AG09309 (cell line): ENCODE results near the gene NFAT5.
"Not testable (repeated sequence)": the region's sequence is repeated elsewhere in the genome, so short reads cannot be mapped to it uniquely, and the experiment has no call there.

Source experiments
- DNase-seq: peaks from one replicate; pipeline ENCODE4 v3.0.0-alpha.2; 2010; ENCODE audit warnings: low read depth
- H3K4me3 ChIP-seq: 2 replicates; pipeline ENCODE4 v1.5.1; 2011; ENCODE audit warnings: mild to moderate bottlenecking, low read depth, low read length, moderate library complexity; ENCODE audit not compliant: control insufficient read depth
- TF ChIP-seq, protein P1 (sequence below): IDR thresholded peaks from 2 replicates; pipeline ENCODE4 v1.5.1; 2011; ENCODE audit warnings: mild to moderate bottlenecking, low read depth, low read length, inconsistent platforms; ENCODE audit not compliant: insufficient read depth, control insufficient read depth; ENCODE audit errors: missing control alignments

The NFAT5 gene

DNA sequence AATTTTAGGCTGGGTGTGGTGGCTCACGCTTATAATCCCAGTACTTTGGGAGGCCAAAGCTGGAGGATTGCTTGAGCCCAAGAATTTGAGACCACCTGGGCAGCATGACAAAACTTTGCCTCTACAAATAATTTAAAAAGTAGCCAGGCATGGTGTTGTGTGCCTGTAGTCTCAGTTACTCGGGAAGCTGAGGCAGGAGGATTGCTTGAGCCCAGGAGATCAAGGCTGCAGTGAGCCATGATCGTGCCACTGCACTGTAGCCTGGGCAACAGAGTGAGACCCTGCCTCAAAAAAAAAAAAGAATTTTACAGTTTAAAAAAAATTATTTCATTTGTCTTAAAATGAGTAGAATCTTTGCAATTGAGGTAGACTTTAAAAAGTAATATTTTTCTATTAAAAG is 78.2 kb downstream of the NFAT5 start:
- not testable (repeated sequence) for H3K4me3 ChIP-seq, DNase-seq

GRCh38 chr16:69644790-69645189 is 79.0 kb downstream of the NFAT5 start:
- DNase-seq = no peak
- TF ChIP-seq, protein P1, sequence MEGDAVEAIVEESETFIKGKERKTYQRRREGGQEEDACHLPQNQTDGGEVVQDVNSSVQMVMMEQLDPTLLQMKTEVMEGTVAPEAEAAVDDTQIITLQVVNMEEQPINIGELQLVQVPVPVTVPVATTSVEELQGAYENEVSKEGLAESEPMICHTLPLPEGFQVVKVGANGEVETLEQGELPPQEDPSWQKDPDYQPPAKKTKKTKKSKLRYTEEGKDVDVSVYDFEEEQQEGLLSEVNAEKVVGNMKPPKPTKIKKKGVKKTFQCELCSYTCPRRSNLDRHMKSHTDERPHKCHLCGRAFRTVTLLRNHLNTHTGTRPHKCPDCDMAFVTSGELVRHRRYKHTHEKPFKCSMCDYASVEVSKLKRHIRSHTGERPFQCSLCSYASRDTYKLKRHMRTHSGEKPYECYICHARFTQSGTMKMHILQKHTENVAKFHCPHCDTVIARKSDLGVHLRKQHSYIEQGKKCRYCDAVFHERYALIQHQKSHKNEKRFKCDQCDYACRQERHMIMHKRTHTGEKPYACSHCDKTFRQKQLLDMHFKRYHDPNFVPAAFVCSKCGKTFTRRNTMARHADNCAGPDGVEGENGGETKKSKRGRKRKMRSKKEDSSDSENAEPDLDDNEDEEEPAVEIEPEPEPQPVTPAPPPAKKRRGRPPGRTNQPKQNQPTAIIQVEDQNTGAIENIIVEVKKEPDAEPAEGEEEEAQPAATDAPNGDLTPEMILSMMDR = no peak
- no peak overlapping the region for H3K4me3 ChIP-seq

- H3K4me3 ChIP-seq = no peak overlapping the region
- no peak for DNase-seq
Measured at GRCh38 chr16:69647020-69647419, 81.3 kb downstream of the NFAT5 start.

GRCh38 chr16:69651217-69651616 is 85.5 kb downstream of the NFAT5 start:
- DNase-seq = no peak
- TF ChIP-seq, protein P1 = no peak
- H3K4me3 ChIP-seq = no peak overlapping the region

More at GRCh38 chr16:69647020-69647419, 81.3 kb downstream of the NFAT5 start:
- TF ChIP-seq, protein P1 = no peak

GRCh38 chr16:69654280-69654931 is 88.6 kb downstream of the NFAT5 start:
- TF ChIP-seq, protein P1 = no peak
- no peak for DNase-seq
- no peak overlapping the region for H3K4me3 ChIP-seq

DNA sequence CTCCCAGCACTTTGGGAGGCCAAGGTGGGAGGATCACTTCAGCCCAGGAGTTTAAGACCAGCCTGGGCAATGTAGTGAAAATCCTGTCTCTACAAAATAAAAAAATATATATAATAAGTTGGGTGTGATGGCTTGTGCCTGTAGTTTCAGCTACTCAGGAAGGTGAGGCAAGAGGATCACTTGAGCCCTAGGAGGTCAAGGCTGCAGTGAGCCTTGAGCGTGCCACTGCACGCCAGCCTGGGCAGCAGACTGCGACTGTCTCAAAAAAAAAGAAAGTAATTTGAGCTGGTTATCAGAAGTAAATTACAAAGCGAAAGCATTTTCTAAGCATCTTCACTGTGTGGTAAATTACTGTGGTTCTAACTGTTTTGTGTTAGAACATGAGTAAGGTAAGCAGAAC is 94.4 kb downstream of the NFAT5 start:
- no peak for DNase-seq
- no peak overlapping the region for H3K4me3 ChIP-seq
- TF ChIP-seq, protein P1 = no peak

- TF ChIP-seq, protein P1 = no peak
- no peak for DNase-seq
- no peak overlapping the region for H3K4me3 ChIP-seq
Measured at GRCh38 chr16:69662901-69663300, 97.1 kb downstream of the NFAT5 start.
